ENCODE measurements around the gene SERPINB10. TPM values are rescaled to one million over a fixed set of nuclear protein-coding genes. Genes with fewer than 3 reads are reported as not detected.

Gene SERPINB10
- polyA plus RNA-seq, 3 donors, result 1.3 to 2.0 (median 1.3) TPM

GRCh38 chr18:63887424-63887823 is 20.3 kb upstream of the SERPINB10 start, which contains the start of gene SERPINB2:
SERPINB2 (plus strand) TSS chr18:63887705; CDS start chr18:63891445, 3,740 bp downstream.
- Histone ChIP-seq H2AFZ (ENCODE audit: insufficient read depth, low read depth, low read length, poor library complexity, severe bottlenecking) (no peak within 1 kb of the TSS), H3K9ac (ENCODE audit: insufficient read depth, low read length, poor library complexity, severe bottlenecking) (peak within 1 kb of the TSS; percentile 37), H3K79me2 (ENCODE audit: insufficient read depth, low read length) (peaks cover 45% of the 10 kb centered on the region), H3K4me3 (replicated peaks in 1 of 3; ENCODE audit: low read depth in 2 of 3, low read length in 3 of 3) (peak within 1 kb of the TSS; percentile 15 to 70 (median 60)), H3K27ac (ENCODE audit: low read depth in 1 of 2, low read length in 2 of 2) (peak within 1 kb of the TSS; percentile 44 to 78), H3K36me3 (replicated peaks in 1 of 2; ENCODE audit: control insufficient read depth in 1 of 2, insufficient read depth in 2 of 2, low read length in 2 of 2) (no peaks in the 10 kb centered on the region), H3K27me3 (ENCODE audit: control insufficient read depth in 2 of 2, insufficient read depth in 2 of 2, low read length in 2 of 2) (no peaks in the 10 kb centered on the region), H3K9me3 (replicated peaks in 1 of 2; ENCODE audit: control insufficient read depth in 1 of 2, insufficient read depth in 1 of 2, low read length in 2 of 2) (no peaks in the 10 kb centered on the region), H3K4me1 (ENCODE audit: control insufficient read depth in 1 of 2, insufficient read depth in 2 of 2, low read length in 2 of 2) (peaks cover 50 to 68% of the 10 kb centered on the region in 2 donors), H3K4me2 (replicated peaks; ENCODE audit: extremely low read depth, low read length, poor library complexity, severe bottlenecking) (peak within 1 kb of the TSS; percentile 74), H4K20me1 (ENCODE audit: insufficient read depth, low read length) (no peaks in the 10 kb centered on the region)
- peak; percentile 74 to 93 (median 82) for DNase-seq
- no peak for TF ChIP-seq CTCF (IDR thresholded peaks at IDR 0.05)
- Mint-ChIP-seq H3K27ac (peak within 1 kb of the TSS; percentile 80 to 97 (median 91)), H3K4me1 (peaks cover 55% of the 10 kb centered on the region), H3K36me3 (peaks cover 4 to 11% of the 10 kb centered on the region in 2 donors), H3K27me3 (ENCODE audit: low read depth in 3 of 3) (no peaks in the 10 kb centered on the region), H3K9me3 (no peaks in the 10 kb centered on the region), H3K4me3 (peak within 1 kb of the TSS; percentile 63 to 85)
- intact Hi-C loops (cut with micrococcal nuclease), result no loop called here
- WGBS (ENCODE audit: insufficient coverage), result no CpG with 5 or more reads among the region's 1 CpG

GRCh38 chr18:63888470-63889190 is 19.1 kb upstream of the SERPINB10 start:
- no peak for TF ChIP-seq CTCF (IDR thresholded peaks at IDR 0.05)
- Mint-ChIP-seq H3K27ac (peak overlapping the region; percentile 74 to 97 (median 86)), H3K9me3 (no peaks in the 10 kb centered on the region), H3K4me3 (peak overlapping the region; percentile 35 to 54), H3K27me3 (ENCODE audit: low read depth in 3 of 3) (no peaks in the 10 kb centered on the region), H3K4me1 (peaks cover 67% of the 10 kb centered on the region), H3K36me3 (peaks cover 4 to 13% of the 10 kb centered on the region in 2 donors)
- peak in 2 of 3 donors; percentile 49 to 67 for DNase-seq
- Histone ChIP-seq H3K27me3 (ENCODE audit: control insufficient read depth in 2 of 2, insufficient read depth in 2 of 2, low read length in 2 of 2) (no peaks in the 10 kb centered on the region), H3K36me3 (replicated peaks in 1 of 2; ENCODE audit: control insufficient read depth in 1 of 2, insufficient read depth in 2 of 2, low read length in 2 of 2) (no peaks in the 10 kb centered on the region), H2AFZ (ENCODE audit: insufficient read depth, low read depth, low read length, poor library complexity, severe bottlenecking) (no peak overlapping the region), H4K20me1 (ENCODE audit: insufficient read depth, low read length) (no peaks in the 10 kb centered on the region), H3K4me1 (ENCODE audit: control insufficient read depth in 1 of 2, insufficient read depth in 2 of 2, low read length in 2 of 2) (peaks cover 62 to 78% of the 10 kb centered on the region in 2 donors), H3K4me3 (replicated peaks in 1 of 3; ENCODE audit: low read depth in 2 of 3, low read length in 3 of 3) (peak overlapping the region; percentile 15 to 70 (median 60)), H3K79me2 (ENCODE audit: insufficient read depth, low read length) (peaks cover 53% of the 10 kb centered on the region), H3K9me3 (replicated peaks in 1 of 2; ENCODE audit: control insufficient read depth in 1 of 2, insufficient read depth in 1 of 2, low read length in 2 of 2) (no peaks in the 10 kb centered on the region), H3K27ac (ENCODE audit: low read depth in 1 of 2, low read length in 2 of 2) (peak overlapping the region; percentile 44 to 78), H3K9ac (ENCODE audit: insufficient read depth, low read length, poor library complexity, severe bottlenecking) (peak overlapping the region; percentile 37), H3K4me2 (replicated peaks; ENCODE audit: extremely low read depth, low read length, poor library complexity, severe bottlenecking) (peak overlapping the region; percentile 74)
- intact Hi-C loops (cut with micrococcal nuclease), result no loop called here
- 0% methylated on average over 1 of the region's 1 CpG for WGBS (ENCODE audit: insufficient coverage)
